ENCODE results near the gene CNTRL.

The CNTRL gene

DNA sequence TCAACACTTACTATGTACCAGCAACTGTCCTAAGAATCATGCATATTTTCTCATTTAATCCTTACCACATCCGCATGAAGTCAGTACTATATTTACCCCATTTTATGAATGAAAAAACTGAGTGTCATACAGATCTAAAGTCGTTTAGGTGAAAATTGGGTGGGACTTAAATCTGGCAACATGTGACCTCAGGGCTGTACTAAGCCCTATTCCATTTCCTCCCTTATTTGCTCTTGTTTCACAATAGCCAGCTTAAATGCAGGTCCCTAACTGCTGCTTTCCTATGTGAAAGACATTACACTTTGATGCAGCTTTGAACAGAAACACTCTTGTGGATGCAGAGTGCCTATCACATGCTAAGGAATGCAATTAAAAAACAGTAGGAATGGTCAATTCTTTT, 129.4 kb downstream of the CNTRL start:
- DNase-seq: no peak

DNA sequence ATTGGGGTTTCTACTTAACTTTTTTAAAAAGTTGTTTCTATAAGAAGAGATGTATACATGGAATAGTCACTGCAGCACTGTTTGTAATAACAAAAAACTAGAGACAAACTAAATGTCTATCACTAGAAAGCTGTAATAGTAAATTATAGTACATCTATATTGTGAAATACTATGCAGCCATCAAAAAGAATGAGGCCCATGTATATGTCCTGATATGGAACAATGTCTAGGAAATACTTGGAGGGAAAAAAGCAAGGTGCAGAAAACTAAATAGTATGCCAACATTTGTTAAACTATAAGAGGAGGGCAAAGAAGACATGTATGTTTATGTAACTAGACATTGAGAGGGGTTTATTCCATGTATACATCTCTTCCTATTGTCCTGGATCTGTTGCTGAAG, 129.9 kb downstream of the CNTRL start:
- no peak for DNase-seq

DNA sequence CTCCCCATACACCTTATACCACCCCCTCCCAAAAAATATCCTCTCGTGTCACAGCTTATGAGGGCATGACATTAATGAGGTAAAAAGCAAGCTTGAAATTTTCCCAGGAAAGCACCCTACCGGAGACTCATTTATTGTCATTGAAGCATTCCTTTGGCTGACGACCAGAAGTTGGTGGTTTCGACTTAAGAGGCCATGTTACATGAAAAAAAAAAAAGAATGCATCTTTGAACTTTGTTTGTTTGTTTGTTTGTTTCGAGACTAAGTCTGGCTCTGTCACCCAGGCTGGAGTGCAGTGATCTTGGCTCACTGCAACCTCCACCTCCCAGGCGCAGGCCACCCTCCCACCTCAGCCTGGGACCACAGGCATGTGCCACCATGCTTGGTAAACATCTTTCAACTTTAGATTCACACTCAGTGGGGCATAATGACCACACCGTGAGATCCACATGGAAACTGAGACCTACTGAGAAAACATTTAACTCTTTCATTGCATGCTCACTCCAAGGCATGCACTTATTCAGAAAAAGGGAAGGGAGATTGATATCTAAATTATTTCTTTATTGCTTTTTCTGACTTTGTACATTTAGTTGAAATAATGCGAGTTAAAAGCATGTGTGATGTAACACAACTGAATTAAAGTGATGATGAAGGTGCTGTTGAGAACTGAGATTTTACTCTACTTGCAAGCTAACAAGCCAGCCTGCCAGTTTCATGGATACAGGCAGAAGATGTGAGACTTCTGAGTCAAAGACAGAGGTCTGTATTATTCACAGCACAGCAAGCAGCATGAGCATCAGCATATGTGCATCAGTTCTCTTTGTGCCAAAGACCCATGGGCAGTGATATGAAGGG, 132.0 kb downstream of the CNTRL start:
- no peak for DNase-seq

DNA sequence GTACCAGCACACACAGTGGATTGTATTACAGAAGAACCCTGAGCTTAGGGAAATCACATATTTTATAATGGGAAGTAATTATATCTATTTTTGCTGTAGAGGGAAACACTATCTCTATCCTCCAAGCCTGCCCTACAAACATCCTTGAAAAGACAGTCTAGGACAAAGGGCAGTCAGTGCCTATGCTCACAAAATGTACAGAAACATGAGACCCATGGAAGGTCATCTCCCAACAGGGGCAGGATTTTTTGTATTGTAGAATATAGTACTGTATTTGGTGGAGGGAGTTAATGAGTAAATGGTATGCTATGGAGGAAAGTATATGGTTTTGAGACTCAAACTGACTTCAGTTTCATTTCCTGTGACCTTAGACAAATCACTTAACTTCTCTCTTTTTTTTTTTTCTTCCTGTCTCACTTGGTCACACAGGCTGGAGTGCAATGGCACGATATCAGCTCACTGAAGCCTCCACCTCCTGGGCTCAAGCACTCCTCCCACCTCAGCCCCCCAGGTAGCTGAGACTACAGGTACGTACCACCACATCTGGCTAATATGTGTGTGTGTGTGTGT, 132.7 kb downstream of the CNTRL start:
- no peak for DNase-seq

DNA sequence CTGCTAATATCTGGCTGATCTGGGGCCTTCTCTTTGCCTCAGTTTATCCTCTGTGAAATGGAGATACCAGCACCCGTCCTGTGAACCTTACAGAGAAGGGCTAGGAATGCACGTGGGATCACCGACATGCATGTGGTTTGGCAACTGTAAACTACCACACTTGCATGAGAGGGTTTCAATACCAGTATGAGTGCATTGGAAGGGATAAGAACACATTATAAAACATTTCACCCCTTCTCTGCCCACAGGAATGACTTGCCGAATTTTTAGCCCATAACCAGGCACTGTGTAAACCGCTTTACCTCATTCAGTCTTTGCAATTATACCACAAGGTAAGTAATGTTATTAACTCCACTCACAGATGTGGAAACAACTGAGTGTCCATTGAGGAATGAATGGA, 135.8 kb downstream of the CNTRL start:
- no peak for DNase-seq

DNA sequence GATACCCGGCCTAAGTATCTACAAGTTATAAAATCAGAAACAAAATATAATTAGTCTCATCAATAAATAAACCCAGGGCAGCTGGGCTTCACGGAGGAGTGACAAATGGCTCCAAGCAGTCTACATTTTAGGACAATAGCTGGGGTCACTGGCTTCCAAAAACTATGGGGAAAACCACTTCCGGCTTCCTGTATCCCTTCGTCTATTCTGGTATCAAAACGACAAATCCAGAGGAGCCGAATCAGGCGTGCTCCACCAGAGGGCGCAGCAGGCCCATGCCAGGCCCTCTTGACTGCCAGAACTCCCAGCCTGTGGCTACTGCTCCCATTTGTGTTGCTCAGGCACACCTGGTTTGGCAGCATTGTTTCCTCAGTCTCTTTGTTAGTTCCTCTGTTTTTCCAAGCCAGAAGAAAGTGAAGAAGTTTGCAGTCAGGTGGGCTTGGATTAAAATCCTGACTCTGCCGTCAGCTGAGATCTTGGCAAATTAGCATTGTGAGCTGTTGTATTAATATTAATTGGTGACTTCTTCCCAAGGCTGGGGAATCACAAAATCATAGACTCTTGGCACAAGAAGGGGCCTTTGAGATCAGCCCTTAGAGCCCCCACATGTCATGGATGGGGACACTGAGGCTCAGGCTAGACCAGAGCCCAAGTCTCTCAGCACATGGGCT, 138.5 kb downstream of the CNTRL start:
- DNase-seq: no peak

DNA sequence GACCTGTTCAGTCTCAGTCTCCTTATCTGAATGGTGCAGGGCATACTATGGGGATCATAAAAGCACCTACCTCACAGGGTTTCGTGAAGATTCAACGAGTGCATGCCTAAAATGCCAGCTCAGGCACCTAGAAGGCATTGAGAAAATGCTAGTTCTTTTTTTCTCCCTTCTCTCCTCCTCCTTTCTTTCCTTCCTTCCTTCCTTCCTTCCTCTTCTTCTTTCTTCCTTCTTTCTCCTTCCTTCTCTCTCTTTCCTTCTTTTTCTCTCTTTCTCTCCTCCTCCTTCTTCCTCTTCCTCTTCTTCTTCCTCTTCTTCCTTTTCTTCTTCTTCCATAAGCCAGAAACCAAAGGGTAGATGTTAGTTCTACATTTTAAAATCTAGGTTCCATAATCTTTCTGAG, 139.2 kb downstream of the CNTRL start:
- DNase-seq: no peak

DNA sequence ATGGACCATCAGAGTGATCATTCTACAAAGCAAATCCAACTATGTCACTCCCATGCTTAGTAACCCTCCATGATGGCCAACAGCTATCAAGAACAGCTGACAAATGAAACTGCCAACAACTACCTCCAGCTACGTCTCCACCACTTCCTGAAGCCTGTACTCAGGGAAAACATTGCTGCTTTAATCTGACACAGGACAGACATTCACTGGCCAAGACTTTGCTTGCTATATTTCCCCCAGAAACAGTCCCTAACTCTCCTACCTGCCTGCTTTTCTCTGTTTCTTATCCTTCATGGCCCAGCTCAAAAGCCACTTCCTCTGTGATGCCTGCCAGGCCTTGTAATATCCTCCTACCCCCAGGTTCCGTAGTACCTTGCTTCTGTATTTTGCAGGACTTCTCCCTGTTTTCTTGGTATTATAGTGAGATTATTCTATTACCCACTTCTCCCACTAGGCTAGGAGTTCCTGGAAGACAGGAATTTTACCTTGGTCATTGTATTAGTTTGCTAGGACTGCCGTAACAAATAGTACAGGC, 141.6 kb downstream of the CNTRL start:
- no peak for DNase-seq

DNA sequence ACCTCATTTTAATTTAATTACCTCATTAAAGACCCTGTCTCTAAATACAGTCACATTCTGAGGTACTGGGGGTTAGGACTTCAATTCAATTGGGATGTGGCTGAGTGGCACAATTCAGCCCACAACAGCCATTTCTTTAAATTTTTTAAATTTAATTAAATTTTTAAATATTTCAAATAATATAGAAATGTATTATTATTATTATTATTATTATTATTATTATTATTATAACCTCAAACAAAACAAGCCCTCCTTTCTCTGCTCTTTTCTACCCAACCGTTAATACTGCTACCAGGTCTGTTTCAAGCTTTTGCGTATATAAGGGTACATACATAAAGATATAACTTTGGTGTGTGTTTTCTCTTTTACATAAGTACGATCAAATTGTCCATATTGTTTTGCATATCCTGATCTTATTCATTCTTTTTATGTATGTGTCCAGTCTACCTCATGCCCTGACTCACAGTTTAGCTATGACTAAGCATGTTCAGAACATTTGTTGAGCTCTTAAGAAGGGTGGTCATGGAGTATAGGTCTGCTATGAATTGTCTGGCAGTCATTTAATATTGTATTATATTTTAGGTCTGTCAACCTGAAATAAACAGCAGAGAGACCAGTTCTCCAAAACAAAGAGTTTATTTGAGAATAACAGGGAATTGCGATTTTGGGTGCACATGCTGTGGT, 143.0 kb downstream of the CNTRL start:
- DNase-seq: no peak

DNA sequence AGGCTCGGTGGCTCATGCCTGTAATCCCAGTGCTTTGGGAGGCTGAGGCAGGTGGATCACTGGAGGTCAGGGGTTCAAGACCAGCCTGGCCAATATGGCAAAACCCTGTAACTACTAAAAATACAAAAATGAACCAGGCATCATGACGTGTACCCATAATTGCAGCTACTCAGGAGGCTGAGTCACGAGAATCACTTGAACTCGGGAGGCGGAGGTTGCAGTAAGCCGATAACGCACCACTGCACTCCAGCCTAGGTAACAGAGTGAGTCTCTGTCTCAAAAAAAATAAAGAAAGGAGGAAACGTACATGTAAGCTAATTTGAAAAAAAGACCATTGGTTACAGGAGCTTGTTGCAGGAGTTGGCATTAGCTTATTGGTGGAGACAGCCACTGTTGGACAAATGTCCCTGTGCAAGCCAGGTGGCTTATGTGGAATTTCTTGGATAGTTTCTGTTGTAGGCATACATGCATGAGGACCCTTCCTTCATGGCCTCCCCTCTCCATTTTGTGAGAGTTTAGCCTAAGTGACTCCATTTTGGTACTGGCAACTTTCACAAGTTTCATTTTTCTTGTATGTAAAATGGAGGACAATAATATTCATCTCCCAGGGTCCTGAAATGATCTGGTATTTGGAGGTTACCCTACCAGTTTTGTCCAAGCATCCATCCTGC, 143.7 kb downstream of the CNTRL start:
- DNase-seq: no peak

DNA sequence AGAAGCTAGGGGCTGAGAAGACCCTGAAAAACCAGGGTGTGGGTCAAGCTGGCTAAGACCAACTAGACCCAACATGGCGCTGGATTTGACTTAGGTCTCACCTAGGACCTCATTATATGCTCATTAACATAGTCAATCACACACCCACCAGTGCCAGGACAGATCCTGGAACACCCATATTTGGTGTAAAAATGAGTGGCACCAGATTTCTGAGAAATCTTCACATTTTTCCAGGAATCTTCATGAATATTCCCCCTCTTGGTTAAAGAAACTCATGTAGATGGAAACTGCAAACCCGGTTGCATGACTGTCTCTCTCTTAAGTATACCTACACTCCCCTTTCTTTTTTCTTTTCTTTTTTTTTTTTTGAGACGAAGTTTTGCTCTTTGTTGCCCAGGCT, 144.8 kb downstream of the CNTRL start:
- no peak for DNase-seq

DNA sequence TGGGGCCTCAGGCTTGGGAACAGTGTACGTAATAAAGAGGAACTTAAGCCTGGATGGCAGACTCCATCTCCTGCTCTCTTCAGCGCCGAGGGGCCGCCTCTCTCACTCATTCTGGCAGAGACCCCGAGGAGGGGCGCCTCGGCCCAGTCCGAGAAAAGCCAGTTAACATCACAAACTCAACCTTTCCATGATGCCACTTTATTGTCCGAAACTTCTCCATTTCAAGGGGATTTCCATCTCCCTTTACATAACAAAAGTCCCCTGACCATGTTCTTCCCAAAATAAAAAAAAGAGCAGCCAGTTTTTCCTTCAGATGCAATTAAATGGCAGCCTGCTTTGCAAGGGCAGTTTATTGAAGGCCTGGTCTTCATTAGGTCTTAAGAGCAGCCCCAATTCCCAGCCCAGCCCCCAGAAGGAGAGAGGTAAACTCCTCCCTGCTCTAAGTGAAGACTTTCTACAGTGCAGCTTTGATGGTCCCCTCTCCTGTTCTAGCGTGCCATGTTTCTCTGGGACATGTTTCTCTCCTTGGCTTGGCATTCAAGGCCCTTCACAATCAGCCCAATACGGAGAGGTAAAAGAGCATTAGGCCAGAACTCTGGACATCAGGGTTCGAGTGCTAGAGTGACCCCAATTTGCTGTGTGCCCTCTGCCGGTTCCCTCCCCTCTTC, 146.4 kb downstream of the CNTRL start:
- DNase-seq: no peak

DNA sequence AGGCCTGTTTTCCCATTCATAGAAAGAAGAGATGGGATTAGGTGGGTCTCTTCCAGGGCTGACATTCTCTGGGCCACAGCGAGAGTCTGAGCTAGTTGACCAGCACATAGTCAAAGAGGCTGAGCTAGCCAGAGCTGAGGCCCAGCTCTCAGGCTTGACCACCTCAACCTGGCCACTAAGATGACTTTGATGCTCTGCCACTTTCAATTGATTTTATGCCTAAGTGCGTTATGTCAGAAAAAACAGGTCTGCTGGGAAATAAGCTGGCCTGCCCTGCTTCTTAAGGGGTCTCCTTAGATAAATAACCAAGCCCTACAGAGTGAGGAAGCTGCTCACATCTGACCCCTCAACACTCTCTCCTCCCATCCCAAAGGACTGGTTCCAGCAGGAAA, 146.9 kb downstream of the CNTRL start:
- DNase-seq: no peak

DNA sequence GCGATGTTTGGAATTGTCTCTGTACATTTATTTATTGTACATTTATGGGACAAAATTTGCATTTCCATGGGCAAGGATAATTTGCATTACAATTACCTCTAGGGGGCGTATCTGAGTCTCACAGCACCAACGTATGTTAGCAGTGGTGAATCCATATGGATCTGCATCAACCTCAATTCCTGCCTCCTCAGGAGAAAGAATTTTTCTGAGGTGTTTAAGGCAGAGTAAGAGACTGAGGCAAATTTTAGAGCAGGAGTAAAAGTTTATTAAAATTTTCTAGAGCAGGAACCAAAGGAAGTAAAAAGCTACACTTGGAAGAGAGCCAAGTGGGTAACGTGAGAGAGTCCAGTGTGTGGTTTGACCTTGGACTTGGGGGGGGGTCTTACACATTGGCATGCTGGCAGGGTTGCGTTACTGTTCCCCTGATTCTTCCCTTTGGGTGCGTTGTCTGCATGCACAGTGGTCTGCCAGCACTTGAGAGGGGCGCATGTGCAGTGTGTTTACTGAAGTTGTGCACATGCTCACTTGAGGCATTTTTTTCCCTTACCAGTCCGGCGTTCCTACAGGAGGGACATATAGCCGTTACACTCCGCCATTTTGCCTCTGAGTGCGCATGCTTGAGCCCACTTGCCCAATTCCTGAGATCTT, 147.9 kb downstream of the CNTRL start:
- no peak for DNase-seq

DNA sequence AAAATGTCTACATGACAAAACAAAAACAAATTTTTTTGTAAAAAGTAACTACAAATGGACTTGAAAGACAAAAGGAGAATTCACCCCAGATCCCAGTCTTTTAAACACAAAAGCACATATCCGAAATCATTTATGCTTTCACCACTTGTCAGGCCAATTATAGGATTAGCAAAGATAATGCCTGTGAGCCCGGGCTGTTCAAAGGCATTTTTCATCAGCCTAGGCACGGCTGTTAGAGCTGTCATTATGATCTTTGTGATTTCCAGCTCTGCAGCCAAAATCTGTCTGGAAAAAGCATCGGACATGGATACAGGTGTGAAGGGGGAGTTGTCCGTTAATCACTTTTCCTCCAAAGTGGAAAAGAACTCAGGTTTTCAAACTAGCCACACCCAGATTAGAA, 150.5 kb downstream of the CNTRL start:
- no peak for DNase-seq

DNA sequence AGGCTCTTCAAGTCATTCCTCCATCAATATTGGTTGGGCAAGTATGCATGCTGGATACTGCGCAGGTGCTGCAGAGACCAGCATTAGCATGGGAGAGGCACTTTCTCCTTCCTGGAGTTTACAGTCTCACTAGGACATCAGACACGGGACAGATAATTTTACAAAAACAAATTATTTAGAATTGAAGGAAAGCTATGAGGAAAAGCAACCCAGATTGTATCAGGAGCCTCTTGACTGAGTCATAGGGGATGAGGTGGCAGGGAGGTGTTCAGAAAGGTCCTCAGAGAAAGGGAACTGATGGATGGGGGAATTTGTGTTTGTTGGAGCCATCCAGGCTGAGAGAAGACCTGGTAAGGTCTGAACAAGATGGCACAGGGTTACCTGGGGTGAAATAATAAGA, 151.4 kb downstream of the CNTRL start:
- DNase-seq: no peak

Measured in SIG-M5 (cell line).